ENCODE measurements around the gene TMEM121B. TPM values are rescaled to one million over a fixed set of nuclear protein-coding genes. Genes with fewer than 3 reads are reported as not detected.

TMEM121B gene
- total RNA-seq, 1 donor from 2014 or later = 0.39 TPM

- no peak for DNase-seq
Measured at GRCh38 chr22:17087498-17088131, 33.5 kb downstream of the TMEM121B start.

- DNase-seq = no peak
Measured at GRCh38 chr22:17086788-17087497, 34.2 kb downstream of the TMEM121B start.

DNA sequence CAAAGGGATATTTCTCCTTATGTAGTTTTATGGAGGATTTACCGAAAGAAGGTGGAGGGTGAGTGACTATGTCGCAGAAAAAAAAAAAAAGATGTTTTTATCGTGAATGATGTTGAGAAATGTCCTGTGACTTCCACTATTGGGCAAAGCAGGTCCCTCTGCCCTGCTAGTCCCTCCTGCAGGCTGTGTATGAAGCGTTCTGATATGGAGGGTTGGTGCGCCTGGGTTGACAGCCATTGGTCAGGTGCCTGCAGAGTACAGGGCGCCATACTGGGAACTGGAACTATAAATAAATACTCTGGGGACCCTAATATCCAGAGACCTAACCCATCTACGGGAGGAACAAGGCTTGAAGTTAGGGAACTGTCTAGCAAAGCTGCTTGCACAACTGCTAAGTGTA lies 34.9 kb downstream of the TMEM121B start:
- DNase-seq = no peak

GRCh38 chr22:17085277-17086181 lies 35.6 kb downstream of the TMEM121B start:
- no peak for DNase-seq

DNA sequence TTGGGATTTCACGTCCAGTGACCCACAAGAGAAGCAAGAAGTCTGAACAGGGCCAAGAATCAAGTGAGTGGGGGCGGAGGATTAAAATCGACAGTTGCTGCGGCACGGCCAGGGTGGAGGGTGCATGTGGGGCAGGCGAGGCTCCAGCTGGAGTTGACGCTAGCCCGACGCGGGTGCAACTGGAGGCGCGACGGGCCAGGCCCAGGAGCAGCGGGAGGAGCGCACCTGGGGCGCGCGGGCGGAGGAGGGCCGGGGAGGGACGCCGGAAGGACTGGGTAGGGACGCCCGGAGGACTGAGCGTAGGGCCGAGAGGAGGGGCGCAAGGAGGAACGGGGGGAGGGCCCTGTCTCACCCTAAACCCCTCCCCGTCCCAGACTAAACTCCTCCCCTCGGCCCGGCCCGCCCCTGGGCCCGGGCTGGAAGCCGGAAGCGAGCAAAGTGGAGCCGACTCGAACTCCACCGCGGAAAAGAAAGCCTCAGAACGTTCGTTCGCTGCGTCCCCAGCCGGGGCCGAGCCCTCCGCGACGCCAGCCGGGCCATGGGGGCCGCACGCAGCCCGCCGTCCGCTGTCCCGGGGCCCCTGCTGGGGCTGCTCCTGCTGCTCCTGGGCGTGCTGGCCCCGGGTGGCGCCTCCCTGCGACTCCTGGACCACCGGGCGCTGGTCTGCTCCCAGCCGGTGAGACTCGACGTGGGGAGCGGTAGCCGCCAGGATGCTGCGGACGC lies 36.4 kb downstream of the TMEM121B start, which contains the start of gene IL17RA:
TSS of gene IL17RA (plus strand) at position 447 of the 723 bp plus-strand sequence. CDS start at position 539, 92 bp downstream.
- DNase-seq = peak; percentile 73

GRCh38 chr22:17083811-17084441 lies 37.2 kb downstream of the TMEM121B start:
- no peak for DNase-seq

GRCh38 chr22:17083255-17083654 lies 37.9 kb downstream of the TMEM121B start:
- DNase-seq = no peak

DNA sequence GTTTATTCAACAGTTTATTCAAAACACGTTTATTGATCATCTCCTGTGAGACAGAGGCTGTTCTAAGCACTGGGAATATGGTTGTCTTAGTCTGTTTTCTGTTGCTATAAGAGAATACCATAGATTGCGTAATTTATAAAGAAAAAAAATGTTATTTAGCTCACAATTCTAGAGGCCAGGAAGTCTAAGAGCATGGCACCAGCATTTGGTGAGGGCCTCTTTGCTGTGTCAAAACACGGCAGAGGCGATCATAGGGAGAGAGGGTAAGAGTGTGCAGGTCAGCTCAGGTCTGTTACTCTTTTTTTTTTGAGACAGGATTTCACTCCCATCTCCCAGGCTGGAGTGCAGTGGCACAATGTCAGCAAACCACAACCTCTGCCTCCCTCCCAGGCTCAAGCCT lies 41.6 kb downstream of the TMEM121B start:
- DNase-seq = no peak

DNA sequence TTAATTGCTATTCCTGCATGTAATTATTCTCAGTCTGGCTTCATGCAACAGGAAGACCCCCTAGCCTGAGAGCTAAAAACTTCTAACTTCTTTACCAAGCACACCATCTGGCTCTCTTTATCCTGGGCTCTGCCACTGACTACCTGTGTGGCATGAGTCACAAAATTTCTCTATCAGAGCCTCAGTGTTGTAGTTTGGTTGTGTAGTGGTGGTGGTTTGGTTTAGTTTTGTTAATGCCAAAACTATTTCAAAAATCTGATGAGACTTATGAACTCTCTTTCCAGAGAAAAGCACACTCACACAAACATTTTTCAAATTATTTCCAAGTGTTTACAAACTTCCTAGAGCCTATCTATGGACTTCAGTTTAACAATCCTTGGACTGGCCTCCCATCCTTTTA lies 43.9 kb downstream of the TMEM121B start:
- no peak for DNase-seq

DNA sequence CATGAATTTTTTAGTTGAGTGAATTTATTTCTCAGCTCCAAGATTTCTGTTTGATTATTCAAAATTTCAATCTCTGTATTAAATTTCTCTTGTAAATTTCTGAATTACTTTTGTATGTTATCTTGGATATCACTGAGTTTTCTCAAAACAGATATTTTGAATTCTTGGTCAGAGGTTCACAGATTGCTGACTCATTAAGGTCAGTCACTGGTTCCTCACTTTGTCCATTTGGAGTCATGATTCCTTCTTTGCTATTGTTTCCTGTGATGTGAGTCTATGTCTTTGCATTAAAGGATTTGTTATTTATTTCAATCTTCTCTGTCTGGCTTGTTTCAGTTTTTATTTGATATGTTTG lies 46.5 kb downstream of the TMEM121B start:
- no peak for DNase-seq

DNA sequence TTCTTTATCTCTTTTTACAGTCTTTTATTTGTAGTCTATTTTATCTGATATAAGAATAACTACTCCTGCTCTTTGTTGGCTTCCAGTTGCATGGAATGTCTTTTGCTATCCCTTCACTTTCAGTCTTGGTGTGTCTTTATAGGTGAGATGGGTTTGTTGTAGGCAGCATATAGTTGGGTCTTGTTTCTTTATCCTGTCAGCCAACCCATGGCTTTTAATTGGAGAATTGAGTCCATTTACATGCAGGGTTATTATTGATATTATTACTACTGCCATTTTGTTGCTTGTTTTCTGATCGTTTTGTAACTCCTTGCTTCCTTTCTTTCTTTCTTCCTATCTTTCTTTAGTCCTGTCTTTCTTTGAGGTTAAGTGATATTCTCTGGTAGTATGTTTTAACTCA lies 48.3 kb downstream of the TMEM121B start:
- DNase-seq = no peak

Other genes with a start within 250 kb of the TMEM121B start
- not detected for gene GAB4, start 113.1 kb downstream of the TMEM121B start, total RNA-seq
- gene IL17RA, start 36.4 kb downstream of the TMEM121B start, total RNA-seq = 5.3 TPM
- gene HDHD5, start 37.9 kb upstream of the TMEM121B start, total RNA-seq = 21.4 TPM
- 6.5 TPM for gene ADA2, start 98.1 kb upstream of the TMEM121B start, total RNA-seq
- gene CECR2, start 248.1 kb upstream of the TMEM121B start, total RNA-seq = 2.8 TPM